ENCODE measurements around the gene PECR.

PECR gene

DNA sequence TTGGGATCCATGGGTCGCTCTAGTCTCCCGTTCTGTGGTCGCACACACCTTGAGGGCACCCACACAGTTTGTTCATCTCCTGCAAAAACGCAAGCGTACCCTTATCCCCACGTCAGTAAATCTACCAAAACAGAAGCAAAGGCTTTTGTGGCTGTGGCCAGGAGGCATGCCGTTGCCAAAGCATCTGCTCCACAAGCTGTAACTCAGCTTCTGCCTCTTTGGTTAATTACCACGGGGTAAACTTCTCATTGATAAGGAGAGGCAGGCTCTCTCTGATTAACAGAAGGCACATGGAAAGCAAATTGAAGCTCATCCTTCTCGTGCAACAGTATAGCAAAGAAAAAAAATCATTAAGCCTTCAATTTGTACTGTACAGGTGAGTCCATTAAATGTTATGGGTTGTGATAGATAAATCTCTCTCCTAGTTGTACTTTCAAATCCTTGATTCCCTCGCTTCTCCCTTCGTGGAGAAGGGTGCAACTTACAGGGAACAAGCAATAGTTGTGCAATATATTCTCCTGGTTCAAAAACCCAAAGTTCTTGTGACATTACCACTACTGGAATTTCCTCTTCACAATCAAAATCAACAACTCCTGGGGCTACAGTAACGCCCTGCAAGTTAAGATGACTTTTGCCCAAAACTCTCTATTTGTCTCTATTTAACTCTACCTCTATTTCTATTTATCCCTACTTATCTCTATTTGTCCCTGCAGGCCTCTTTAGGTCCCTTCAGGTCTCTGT is 10.3 kb downstream of the PECR start:
- no peak for DNase-seq (ENCODE audit: low read depth in 2 of 2)

DNA sequence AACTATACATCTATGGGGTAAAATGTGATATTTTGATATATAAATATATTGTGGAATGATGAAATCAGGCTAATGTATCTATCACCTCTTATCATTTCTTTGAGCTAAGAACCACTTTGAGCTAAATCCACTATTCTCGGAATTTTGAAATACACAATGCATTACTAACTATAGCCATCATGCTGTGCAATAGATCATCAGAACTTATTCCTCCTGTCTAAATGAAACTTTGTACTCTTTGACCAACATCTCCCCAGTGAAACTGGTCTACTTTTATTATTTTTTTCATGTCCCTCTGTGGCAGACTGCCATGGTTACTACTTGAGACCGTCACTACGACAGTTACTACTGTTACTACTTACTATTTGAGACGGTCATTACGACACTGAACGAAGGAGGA is 11.4 kb downstream of the PECR start:
- no peak for DNase-seq (ENCODE audit: low read depth in 2 of 2)

DNA sequence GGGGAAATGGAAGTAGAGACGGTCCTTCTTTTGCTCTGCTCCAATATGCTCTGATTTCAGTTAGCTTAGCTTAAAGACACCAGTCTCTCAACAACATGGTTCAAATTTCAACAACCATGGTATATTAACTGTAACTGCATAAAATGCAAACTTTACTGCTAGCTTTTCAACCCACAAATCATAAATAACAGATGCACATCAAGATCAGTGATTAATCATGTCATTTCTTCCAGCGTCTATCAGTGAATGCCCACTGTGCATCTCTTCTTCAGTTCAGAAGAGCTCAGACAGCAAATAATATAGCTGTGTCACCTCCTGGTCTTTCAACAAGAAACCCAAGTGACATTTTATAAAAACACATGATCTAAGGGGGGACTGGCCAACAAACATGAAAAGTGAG is 12.6 kb downstream of the PECR start:
- DNase-seq (ENCODE audit: low read depth in 2 of 2): no peak

DNA sequence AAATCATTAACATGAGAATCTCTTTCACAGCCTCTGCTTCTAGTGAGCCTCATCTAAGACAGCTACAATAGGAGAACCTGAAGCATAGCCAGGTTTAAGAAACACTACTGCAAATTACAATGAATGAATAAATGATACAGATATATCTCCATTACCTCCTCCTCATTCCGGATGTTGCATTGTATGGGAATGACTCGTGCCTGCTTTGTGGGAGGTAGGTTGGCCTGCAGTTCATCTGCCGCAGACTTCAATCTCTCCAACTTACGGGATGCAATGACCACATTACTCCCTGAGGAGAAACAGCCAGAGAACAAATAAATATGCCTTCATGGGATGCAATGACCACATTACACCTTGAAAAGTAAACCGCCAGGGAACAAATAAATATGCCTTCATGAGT is 15.4 kb downstream of the PECR start:
- DNase-seq (ENCODE audit: low read depth in 2 of 2): peak; percentile 44

DNA sequence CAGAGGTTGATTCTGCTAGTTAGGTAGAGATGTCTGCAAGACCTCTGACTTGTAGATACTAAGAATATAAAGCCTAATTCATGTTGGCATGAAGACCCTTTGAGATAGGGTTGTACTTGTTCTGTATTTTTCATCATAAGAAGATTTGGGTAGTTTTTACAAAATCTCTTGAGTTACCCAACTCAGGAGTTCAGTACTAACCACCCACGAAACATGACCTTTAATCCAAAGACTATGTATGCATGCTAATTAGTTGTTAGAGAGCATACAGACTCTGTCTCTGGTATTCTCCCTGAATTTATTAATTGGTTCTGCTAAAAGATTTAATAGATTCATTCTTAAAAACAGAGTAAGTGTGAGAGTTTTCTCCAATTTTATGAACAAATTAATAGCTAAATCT is 16.9 kb downstream of the PECR start:
- no peak for DNase-seq (ENCODE audit: low read depth in 2 of 2)

DNA sequence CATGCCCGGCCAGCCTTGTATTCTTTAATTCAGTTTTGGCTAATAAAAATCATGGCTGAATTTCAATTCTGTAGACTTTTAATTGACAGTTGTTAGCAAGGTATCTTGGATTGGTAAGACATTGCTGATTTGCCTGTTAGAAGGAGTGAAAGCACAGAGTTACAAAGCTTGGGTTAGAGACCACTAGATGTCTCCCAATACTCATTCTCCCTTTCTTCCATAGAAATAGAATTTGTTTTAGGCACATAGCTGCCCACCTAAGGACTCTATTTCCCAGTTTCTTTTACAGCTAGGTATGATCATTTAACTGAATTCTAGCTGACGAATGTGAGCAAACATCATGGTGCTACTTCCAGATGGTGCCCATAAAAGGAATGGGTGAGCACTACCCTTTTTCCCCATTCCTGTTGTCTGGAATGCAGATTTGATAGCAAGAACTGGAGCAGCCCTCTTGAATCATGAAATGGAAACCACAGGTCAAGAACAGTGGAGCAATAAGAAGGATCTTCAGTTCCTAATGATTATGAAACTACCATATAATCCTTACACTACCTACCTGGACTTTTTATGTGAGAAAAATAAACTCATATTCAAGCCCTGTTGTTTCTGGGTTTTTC is 17.5 kb downstream of the PECR start:
- no peak for DNase-seq (ENCODE audit: low read depth in 2 of 2)

DNA sequence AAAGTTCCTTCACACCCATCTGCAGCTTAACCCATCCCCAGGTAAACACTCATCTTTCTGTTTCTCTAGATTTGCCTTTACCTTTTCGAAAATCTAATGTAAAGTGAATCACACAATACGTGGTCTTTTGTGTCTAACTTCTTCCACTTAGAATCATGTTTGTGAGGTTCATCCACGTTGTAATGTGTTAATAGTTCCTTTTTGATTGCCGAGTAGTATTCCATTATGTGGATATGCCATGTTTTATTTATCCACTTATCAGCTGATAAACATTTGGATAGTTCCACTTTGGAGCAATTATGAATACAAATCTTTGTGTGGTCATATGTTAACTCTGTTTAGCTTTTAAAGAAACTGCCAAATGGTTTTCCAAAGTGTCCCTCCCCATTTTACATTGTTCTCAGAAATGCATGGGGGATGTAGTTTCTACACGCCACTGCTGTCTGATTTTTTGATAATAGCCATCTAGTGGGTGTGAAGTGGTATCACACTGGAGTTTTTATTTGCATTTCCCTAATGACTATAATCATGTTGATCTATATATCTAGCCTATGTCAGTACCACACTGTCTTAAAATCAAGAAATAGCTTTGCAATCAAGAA is 22.3 kb downstream of the PECR start:
- no peak for DNase-seq (ENCODE audit: low read depth in 2 of 2)

DNA sequence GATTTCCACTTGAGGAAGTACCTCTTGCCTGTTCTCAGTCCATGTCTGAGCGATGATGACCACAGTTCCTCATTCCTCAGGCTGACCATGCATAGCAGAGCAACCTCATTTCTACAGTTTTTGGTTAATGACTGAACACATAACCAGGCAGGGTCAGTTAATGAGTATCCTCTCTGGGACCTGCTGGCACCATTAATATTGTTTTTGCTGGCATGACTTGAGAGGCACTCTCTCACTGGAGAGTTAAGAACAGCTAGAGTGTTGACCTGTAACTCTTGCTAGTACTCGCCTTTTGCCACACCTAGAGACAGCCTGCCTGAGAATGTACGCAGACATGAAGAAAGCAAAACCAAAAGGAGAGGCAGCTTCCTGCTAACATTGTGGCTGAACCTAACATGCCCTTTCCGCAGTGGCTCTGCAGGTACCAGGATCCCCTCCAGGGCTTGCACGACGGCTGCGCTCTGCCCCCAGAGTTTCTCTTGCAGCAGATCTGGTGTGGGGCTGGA is 23.9 kb downstream of the PECR start:
- DNase-seq (ENCODE audit: low read depth in 2 of 2): no peak

DNA sequence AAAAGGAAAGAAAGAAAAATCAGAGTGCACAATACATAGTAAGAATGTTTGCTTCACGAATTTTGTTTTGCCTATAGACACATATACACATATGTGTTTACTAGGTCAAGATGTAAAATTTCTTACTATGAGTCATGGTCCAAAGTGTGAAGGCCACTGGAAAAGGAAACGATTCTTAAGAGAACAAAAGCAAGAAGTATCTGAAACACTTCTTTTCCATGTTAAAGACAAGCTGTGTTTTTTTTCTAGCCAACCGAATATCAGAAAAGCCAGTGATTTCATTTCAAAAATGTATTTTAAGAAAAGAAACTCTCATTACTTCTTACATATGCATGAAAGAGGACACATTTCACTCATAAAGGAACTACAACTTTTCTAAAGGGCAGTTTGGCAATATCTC is 24.9 kb downstream of the PECR start:
- no peak for DNase-seq (ENCODE audit: low read depth in 2 of 2)

DNA sequence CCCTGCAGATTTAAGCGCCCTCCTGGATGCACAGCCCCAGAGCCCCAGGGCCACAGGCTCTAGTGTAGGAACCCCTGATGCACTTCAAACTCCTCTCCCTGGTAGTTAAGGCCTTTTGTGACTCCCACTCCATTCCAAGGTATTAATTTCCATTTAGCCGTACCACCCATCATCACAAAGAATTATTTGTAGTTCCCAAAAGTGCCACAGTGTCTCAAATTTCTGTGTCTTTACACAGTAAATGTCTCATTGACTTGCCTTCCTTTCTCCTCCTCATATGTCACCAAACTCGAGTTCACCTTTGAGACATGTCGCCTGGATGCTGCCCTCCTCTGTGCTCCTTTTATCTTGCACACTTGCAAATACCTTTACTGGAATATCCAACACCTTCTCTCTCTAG is 25.9 kb downstream of the PECR start:
- DNase-seq (ENCODE audit: low read depth in 2 of 2): no peak

DNA sequence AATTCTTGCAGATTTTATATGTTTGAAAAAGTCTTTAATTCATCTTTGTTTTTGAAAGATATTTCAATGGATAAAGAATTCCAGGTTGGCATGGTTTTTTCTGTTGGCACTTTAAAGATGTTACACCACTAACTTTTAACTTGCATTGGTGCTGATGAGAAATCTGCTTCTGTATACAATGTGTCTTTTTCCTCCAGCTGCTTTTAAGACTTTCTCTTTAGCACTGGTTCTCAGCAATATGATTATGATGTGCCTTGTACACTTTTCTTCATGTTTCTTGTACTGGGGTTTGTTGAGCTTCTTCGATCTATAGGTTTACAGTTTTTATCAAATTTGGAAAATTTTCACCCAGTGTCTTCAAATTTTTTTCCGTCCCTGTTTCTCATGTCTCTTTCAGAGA is 29.2 kb downstream of the PECR start:
- no peak for DNase-seq (ENCODE audit: low read depth in 2 of 2)

DNA sequence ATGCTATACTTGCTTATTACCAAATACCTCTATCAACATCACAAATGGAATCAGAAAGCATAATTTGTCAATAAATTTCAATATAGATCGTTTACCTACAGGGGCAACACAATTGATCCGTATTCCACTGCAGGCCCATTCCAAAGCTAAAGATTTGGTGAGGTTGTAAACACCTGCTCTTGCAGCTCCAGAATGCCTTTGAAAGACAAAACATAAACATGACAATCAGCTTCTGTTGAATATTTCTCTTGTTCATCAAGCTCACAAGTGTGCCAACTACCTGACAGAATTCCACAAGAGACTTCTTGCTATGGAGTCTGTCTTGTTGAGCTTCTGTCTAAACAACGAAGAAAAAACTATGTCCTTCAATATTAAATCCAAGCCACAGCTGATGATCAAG is 30.3 kb downstream of the PECR start:
- DNase-seq (ENCODE audit: low read depth in 2 of 2): no peak

DNA sequence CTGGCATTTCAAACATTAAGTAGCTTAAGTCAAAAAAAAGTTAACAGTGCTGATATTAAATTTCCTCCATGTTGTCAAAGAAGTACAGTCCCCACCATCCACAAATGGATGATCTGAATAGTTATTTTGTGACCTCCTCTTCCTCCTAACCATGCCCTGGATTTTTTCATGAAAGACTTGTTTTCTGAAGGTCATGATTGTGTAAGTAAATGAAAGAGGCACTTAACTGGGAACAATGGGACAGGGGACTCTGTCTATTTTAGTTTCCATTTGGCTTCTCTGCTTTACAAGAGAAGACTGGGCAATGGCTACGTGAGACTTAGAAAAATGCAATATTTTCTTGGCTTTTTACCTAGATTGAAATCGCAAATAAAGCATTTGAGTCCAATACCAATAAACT is 32.2 kb downstream of the PECR start:
- DNase-seq (ENCODE audit: low read depth in 2 of 2): no peak

DNA sequence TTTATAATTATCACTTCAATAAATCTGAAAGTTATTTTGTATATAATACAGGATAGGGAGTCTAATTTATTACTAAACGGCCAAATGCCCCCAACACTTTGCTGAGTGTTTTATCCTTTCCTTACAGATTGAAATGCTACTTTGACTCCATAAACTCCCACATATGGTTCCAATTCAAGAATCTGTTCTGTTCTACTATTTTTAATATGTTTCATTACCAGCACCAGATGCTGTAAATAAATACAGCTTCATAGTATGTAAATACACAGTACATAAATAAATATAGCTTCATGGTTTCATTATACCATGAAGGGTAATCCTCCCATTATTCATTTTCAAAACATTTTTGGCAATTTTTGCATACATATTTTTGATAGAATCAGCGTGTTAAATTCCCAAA is 34.2 kb downstream of the PECR start:
- no peak for DNase-seq (ENCODE audit: low read depth in 2 of 2)

DNA sequence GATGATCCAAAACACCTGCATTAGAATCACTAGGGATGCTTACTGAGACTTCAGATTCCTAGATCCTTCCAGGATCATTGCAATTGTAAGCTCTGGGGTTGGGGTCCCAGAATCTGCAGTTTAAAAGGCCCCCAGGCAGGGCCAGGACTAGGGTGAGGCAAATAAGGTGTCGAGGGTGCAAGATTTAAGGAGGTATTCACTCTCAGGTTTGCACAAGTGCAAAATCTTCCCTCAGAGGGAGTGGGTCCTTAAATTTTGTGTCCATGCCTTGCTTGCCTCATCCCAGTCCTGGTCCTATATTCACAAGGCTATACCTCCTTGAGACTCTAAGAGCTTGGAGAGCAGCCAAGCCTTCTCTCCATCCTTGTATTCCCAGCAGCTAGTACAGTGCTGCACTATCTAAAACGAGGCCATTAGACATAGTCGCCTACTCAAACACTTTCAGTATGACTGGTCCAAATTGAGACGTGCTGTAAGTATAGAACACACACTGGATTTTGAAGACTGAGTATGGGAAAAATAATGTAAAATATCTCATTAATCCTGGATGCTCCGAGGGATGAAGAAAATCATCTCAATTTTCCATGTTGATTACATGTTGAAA is 36.6 kb downstream of the PECR start:
- DNase-seq (ENCODE audit: low read depth in 2 of 2): no peak

DNA sequence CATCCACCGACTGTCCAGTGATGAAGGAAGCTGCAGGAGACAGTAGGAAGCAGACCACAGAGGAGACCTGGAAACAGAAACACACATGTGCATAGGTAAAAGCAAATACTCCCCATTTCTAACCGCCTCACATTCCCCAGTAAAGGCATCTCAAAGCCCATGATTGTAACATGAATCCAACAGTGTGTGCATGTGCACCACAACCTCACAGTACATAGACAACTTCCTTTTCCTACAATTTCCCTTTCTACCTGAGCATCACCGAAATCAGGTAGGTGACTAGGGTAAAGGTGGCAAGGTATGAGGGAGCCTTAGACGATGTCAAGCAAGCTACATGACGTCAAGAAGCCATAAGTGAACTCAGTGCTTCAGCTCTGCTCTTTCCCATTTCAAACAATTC is 37.7 kb downstream of the PECR start:
- DNase-seq (ENCODE audit: low read depth in 2 of 2): no peak

DNA sequence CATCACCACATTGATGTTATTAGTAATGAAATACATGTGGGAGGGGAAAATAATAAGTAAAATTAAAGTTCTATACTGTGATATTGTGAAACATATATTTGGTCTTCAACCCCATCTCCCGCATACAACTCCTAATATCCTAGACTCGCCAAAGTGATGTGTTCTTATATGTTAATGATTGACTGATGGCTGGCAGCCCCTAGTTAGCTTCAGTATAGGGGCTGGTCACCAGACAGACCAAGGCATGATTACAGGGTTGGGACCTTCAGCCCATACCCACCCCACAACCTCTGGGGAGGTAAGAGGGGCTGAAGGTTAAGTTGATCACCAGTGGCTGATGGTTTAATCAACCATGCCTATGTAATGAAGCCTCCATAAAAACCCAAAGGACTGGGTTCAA is 40.2 kb downstream of the PECR start:
- DNase-seq (ENCODE audit: low read depth in 2 of 2): no peak

DNA sequence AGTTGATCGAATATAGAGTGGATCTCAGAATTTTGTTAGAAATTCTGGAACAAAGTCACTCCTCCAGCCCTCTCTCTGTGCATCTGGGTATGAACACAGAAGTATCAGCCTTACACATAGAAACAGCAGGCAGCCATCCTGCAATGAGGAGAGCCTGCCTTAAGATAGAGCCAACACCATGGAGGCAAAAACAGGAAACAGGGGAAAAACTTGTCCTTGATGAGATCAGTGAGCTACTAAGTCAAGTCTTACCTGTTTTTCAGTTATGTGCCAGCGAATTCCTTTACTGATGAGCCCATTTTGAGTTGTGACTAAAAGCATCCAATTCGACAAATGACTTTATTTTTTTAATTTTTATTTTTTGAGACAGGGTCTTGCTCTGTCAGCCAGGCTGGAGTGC is 41.7 kb downstream of the PECR start:
- no peak for DNase-seq (ENCODE audit: low read depth in 2 of 2)

DNA sequence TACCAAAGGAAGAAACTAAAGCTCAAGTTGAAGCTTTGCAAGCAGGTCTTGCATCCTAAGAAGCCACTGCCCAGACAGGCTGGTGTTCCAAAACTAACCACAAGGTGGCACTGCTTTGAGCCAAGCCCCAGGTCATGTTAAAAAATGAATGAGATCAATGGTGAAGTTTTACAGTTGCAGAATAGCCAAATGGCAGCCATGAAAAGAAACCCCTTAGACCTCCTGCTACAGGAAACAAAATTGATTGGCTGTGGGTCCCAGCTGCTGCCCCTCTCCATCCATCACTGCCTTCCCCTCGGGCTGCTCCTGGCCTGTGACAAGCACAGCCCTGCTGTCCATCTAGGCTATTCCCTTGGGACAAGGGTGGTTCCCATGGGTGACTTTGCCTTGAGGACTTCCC is 47.5 kb downstream of the PECR start:
- DNase-seq (ENCODE audit: low read depth in 2 of 2): no peak

DNA sequence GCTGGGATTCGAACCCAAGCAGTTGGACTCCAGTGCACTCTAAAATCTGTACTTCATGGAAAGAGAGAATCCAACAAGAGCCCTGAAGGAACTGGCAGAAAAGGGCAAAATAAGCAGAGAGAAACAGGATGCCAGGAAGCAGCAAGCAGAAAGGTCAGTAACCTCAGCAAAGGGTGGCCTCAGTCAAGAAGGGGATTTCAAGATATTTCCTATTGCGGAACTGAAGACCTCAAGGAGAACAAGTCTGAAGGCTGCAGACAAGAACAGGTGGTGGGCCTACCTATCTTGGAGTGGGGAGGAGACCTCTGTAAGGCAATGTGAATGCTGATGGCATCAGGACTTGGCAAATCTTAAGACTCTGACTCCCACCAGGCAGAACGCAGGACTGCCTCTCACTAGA is 48.2 kb downstream of the PECR start:
- DNase-seq (ENCODE audit: low read depth in 2 of 2): no peak

DNA sequence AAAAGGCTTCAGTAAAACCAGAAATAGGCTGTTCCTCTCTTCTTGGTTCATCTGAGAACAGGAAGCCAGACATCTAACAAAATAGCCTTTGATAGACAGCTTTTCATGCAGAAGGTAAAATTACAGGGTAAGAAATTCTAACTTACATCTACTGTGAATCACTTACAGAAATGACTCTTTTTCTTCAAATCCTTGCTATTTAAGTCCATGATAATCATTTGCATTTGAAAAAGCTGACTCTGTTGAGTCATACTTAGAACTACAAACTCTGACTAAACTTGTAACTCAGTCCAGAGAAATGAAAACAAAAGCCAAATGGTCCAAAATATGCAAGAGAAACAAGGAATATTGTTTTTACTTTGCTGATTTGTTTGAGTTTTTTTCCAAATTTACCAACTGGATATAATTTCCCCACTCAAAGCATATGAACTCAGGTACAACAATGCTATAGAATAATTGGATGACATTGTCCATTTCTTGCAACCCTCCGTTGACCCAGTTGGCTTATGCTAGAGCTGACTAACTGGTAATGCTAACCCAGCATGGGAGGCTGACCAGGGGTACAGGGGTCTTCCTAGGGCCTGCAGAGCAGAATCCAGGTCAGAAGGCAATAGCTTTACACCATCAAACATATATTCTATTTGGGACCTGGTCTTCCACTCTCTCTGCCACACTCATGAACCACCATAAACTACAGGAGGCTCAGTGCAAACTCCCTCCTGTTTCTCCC is 49.5 kb downstream of the PECR start:
- peak; percentile 50 to 61 for DNase-seq (ENCODE audit: low read depth in 2 of 2)

DNA sequence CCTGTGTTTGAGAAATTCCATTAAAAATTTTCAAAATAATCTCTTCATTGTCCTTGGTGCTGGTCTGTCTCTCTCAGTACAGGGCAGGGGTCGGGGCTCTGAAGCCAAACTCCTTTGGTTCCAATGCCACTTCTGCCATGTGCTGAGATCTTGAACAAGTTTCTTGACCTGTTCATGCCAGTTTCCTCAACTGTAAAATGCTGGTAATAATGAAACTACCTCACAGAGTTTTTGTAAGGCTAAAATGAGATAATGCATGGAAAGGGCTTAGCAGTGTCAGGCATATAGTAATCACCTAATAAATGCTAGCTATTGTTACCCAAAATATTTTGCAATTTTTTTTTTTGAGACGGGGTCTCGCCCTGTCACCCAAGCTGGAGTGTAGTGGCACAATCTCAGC is 51.4 kb downstream of the PECR start:
- DNase-seq (ENCODE audit: low read depth in 2 of 2): no peak

All from fibroblast of skin of left quadriceps (primary cell).